ENCODE results near the gene C1S.

GRCh38 chr12:7064516-7064915, 4.0 kb downstream of the C1S start:
- no peak for TF ChIP-seq CTCF (IDR thresholded peaks at IDR 0.05)
- TF ChIP-seq POLR2A (IDR thresholded peaks at IDR 0.05) = no peak
